Measurements from ENCODE around the gene DYNC2I2. TPM values are rescaled to one million over a fixed set of nuclear protein-coding genes. Genes with fewer than 3 reads are reported as not detected.

Gene DYNC2I2
- total and polyA plus RNA-seq, 10 of the 15 experiments (the other 5 are each of a cell fraction or from before 2014, with no cell fraction given): 0.89 to 118 (median 47.9) TPM

GRCh38 chr9:128688501-128689292 lies 32.0 kb upstream of the DYNC2I2 start, which contains the start of gene SET (continued):
- TF ChIP-seq RAD21 (IDR thresholded peaks at IDR 0.05; ENCODE audit: insufficient read depth, low read depth, low read length) (no peak), RAD51 (IDR thresholded peaks at IDR 0.05) (peak; percentile 36; the same call in 1 of the 2 replicates), MTA2 (IDR thresholded peaks at IDR 0.05; ENCODE audit: low read depth) (no peak; the same call in 1 of the 2 replicates), E2F8 (IDR thresholded peaks at IDR 0.05; ENCODE audit: low read depth, partially characterized antibody) (no peak), KLF5 (IDR thresholded peaks at IDR 0.05; ENCODE audit: partially characterized antibody) (no peak), MAX (IDR thresholded peaks at IDR 0.05; ENCODE audit: low read depth, low read length) (peak; percentile 59; the same call in 1 of the 2 replicates), IRF3 (IDR thresholded peaks at IDR 0.05) (no peak), BHLHE40 (IDR thresholded peaks at IDR 0.05; ENCODE audit: borderline replicate concordance in 1 of 2, low read depth in 2 of 2, low read length in 1 of 2) (peak; percentile 62 to 89; a peak in 3 of 4 replicates), RELB (IDR thresholded peaks at IDR 0.05; ENCODE audit: low read depth) (no peak), NR2C2 (IDR thresholded peaks at IDR 0.05; ENCODE audit: borderline replicate concordance, control insufficient read depth, insufficient read length, low read depth) (no peak), TCF3 (IDR thresholded peaks at IDR 0.05; ENCODE audit: borderline replicate concordance, insufficient read depth, low read depth, low read length) (no peak)
- TF ChIP-seq, protein P1, sequence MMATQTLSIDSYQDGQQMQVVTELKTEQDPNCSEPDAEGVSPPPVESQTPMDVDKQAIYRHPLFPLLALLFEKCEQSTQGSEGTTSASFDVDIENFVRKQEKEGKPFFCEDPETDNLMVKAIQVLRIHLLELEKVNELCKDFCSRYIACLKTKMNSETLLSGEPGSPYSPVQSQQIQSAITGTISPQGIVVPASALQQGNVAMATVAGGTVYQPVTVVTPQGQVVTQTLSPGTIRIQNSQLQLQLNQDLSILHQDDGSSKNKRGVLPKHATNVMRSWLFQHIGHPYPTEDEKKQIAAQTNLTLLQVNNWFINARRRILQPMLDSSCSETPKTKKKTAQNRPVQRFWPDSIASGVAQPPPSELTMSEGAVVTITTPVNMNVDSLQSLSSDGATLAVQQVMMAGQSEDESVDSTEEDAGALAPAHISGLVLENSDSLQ (IDR thresholded peaks at IDR 0.05): no peak

Measured in GM12878 (cell line).